Stimulated activated CD8-positive, alpha-beta memory T cell treated with anti-CD3 and anti-CD28 coated beads, Interleukin-7, amount 100 ng/mL, for 24 hours (primary cell): ENCODE data around the gene LIG4.

Source experiments
- DNase-seq: peaks from one replicate; pipeline ENCODE4 v3.0.0-alpha.2; 2020; ENCODE audit warnings: low read depth

Gene LIG4

DNA sequence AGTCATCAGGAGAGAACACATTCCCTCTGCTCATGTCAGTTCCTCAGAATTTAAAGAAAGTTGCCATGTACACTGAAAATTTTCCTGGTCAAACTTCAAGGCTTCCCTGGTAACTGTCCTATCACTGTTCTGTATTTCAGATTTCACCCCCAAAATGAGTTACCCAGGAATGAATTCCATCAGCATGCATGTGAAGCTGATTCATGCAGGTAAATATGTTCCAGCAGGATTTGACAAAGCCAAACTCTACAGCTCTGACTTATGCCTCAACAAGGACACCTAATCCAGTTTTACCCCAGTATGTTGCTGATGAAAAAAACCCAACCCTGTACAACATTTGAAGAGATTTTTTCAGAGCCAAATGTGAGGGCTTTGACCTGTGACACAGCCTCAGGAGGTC is 21.5 kb downstream of the LIG4 start:
- DNase-seq, result no peak

DNA sequence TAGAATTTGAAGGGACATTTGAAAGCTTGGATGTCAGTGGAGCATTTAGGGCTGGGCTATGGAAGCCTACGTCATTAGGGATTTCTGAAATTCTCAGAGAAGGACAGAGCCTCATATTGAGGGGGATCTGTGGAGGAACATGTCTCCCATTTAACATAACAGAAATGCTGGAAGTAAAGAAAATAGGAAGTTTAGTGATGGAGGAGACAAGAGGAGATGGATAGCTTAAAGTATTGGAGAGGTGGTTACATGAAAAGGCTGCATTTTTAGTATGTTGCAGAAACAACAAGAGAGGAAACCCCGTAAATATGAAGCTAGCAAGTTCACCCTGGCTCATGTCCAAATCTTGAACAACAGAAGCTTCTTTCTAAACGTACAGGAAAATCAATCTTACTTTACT is 24.4 kb downstream of the LIG4 start:
- no peak for DNase-seq

DNA sequence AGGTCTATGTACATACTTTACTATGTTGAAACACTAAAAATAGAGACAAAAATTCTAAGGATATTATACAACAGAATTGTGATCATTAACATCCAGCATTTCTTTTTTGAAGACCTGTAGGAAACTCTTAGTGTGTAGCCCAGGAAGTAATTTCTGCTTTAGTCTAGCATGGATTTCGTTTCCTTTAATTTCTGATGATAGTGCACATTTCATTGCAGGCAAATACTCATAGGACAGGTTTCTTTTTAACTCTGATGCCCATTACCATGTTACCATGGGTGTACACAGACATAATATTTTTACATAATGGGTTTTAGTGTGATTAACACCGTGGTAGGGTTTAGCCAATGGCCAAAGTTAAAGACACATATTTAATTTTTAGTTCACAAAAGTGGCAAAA is 27.1 kb downstream of the LIG4 start:
- DNase-seq, result no peak

DNA sequence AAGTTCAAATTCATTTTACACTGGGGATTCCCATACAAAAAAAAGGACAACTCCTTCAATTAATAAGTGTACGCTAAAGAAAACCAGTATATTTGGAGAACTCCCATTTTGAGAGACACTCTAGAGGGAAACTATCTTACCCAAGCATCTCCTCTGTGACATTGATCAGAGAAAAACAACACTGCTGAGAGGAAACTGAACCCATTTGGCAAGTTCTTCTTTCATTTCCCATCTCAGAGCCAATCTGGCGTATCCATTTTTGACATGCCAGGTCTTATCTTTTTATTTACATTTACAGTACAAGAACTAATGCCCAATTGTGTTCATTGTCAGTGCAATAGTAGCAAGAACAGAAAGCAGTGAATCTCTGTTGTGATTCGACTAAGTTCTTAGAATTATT is 30.1 kb downstream of the LIG4 start:
- DNase-seq, result no peak

DNA sequence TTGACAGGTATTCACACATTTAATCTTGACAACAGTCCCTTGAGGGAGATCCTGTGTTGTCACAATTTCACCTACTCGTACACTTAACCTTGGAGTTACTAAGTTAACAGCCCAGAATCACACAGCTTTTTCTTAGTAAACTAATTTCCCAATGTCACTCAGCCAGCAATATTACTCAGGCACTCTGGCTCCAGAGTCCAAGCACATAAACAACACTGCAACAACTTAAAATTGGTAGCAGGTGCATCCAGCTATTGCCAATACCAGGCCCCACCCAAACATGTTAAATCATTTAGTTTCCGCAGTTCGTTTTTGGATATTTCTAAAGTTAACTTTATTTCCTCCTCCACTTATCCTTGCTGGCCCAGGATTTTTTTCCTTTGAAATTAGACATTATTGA is 32.7 kb downstream of the LIG4 start:
- no peak for DNase-seq

DNA sequence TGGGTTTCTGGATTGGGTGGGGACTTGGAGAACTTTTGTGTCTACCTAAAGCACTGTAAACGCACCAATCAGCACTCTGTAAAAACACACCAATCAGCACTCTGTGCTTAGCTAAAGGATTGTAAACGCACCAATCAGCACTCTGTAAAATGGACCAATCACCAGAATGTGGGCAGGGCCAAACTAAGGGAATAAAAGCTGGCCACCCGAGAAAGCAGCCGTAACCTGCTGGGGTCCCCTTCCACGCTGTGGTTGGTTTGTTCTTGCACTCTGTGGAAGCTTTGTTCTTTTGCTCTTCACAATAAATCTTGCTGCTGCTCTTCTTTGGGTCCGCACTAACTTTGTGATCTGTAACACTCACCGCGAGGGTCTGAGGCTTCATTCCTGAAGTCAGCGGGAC is 37.3 kb downstream of the LIG4 start:
- no peak for DNase-seq

DNA sequence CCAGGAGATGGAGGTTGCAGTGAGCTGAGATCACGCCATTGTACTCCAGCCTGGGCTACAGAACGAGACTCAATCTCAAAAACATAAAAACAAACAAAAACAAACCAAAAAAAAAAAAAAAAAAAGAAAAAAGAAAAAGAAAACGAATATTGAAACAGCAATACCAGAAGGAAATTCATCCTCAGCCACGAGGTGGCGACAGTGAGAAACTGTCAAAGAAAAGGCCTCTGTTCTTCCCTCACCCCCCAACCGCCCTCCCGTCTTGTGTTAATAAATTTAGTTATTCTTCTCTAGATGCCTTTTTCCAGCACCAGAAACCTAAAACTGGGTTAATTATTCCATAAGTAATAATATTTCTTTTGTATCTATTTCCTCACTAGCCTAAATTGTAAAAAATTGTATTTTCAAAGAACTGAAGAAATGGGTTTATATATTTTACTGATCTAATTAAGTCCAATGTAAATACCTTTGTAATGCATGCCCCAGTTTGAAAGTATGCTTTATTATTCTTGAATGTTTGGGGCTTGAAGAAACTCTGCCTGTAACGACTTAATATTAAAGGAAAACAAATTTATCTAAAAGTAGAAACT is 38.6 kb downstream of the LIG4 start:
- peak; percentile 25 for DNase-seq

DNA sequence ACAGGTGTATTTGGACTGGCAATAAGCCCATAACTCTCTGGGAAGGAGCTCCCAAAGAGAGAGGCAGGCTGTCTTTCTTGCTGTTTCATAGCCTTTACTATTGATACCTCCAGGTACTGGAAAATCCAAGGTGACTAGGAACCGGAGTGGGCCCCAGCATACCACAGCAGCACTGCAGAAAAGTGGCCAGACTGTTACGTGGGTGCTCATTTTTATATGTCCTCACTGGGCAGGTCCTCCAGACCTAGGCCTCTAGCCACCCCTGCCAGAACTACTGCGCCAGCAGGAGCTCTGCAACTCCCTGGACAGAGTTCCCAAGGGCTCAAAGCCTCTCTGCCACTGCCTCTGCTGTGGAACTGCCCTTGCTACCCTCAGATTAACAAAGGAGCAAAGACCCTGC is 46.4 kb downstream of the LIG4 start:
- DNase-seq, result no peak

DNA sequence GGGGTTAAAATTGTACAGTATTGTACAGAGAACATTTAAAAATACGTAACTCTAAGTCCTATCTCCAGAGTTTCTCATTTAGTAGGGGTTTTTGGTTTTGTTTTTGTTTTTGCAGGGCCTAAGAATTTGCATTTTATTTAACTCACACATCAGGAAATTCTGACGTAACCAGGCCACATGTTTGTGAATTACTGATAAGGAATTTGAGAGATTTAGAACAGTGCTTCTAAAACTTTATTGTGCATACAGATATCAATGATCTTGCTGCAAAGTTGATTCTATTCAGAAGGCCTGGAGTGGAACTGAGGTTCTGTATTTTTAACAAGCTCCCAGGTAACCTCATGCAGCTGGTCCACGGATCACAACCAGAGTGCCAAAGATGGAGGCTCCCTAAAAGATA is 49.3 kb downstream of the LIG4 start:
- DNase-seq, result no peak

DNA sequence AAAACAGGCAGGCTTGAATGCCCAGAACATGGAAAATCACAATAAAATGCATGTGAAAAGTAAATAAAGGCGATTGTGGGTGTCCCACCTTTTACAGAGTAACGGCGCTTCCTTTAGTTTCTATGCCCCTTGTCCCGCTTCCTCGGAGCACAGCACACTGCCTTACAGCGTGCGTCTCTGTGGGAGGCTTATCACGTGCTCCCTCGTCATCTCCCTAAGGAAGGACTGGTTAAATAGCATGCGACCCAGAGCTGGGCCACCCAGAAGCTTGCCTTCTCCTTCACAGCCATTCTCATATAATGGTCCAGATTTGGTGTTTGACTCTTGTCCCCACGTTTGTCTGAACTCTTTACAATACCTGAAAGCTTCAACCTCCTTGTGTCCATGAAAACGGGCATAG is 56.6 kb downstream of the LIG4 start:
- DNase-seq, result no peak
